OCI-LY1 (cell line): ENCODE results near the gene AP5S1.
"Not testable (repeated sequence)": the region's sequence is repeated elsewhere in the genome, so short reads cannot be mapped to it uniquely, and the experiment has no call there.

Experiments
- H2AFZ ChIP-seq: fragments of 200-600 bp; sonication (generic), shearing (Covaris generic); 2 replicates; pipeline ENCODE4 v1.6.0; 2014; ENCODE audit warnings: antibody characterized with exemption, mild to moderate bottlenecking, low read length
- H3F3A ChIP-seq: fragments of 200-600 bp; sonication (generic), shearing (Covaris generic); 2 replicates; pipeline ENCODE4 v1.6.0; 2014; ENCODE audit warnings: mild to moderate bottlenecking, antibody characterized with exemption, low read length, moderate library complexity; ENCODE audit not compliant: insufficient read depth
- H3K27ac ChIP-seq: fragments of 200-600 bp; sonication (generic); 2 replicates; pipeline ENCODE4 v1.5.1; 2014; ENCODE audit warnings: low read length, mixed run types, mild to moderate bottlenecking, low read depth; ENCODE audit not compliant: poor library complexity, severe bottlenecking
- H3K27me3 ChIP-seq: fragments of 200-600 bp; sonication (generic); 2 replicates; pipeline ENCODE4 v1.6.0; 2014; ENCODE audit warnings: antibody characterized with exemption, mild to moderate bottlenecking, low read length, moderate library complexity; ENCODE audit not compliant: insufficient read depth
- H3K36me3 ChIP-seq: fragments of 200-600 bp; sonication (generic); 2 replicates; pipeline ENCODE4 v1.6.1; 2014; ENCODE audit warnings: mild to moderate bottlenecking, antibody characterized with exemption, low read length, moderate library complexity, mixed read lengths; ENCODE audit not compliant: insufficient read depth
- H3K4me1 ChIP-seq: fragments of 200-600 bp; sonication (generic); 2 replicates; pipeline ENCODE4 v1.5.1; 2014; ENCODE audit warnings: mild to moderate bottlenecking, low read length, moderate library complexity; ENCODE audit not compliant: insufficient read depth, severe bottlenecking
- H3K4me2 ChIP-seq: fragments of 200-600 bp; sonication (generic), shearing (Covaris generic); 2 replicates; pipeline ENCODE4 v1.6.1; 2014; ENCODE audit warnings: low read length
- H3K4me3 ChIP-seq: fragments of 200-600 bp; sonication (generic); 2 replicates; pipeline ENCODE4 v1.5.1; 2014; ENCODE audit warnings: low read length, low read depth, mild to moderate bottlenecking, mixed read lengths; ENCODE audit not compliant: poor library complexity, severe bottlenecking
- H3K79me2 ChIP-seq: fragments of 200-600 bp; shearing (Covaris generic); 2 replicates; pipeline ENCODE4 v1.6.1; 2016; ENCODE audit warnings: mixed run types, low read length, mixed read lengths; ENCODE audit not compliant: insufficient read depth
- H3K9ac ChIP-seq: fragments of 200-600 bp; sonication (generic), shearing (Covaris generic); 2 replicates; pipeline ENCODE4 v1.6.1; 2014; ENCODE audit warnings: mild to moderate bottlenecking, low read length, mixed read lengths
- H3K9me2 ChIP-seq: fragments of 200-600 bp; sonication (generic), shearing (Covaris generic); 2 replicates; pipeline ENCODE4 v1.6.1; 2014; ENCODE audit warnings: low read depth, mild to moderate bottlenecking, low read length, mixed read lengths
- H3K9me3 ChIP-seq: fragments of 200-600 bp; shearing (Covaris generic); 2 replicates; pipeline ENCODE4 v1.6.1; 2014; ENCODE audit warnings: low read length, mixed read lengths
- H4K20me1 ChIP-seq: fragments of 200-600 bp; sonication (generic), shearing (Covaris generic); 2 replicates; pipeline ENCODE4 v1.6.0; 2016; ENCODE audit warnings: mild to moderate bottlenecking, low read length; ENCODE audit not compliant: insufficient read depth
- EZH2 ChIP-seq: fragments of 200-600 bp; sonication (generic), shearing (Covaris generic); IDR thresholded peaks from 2 replicates; pipeline ENCODE4 v1.8.0; 2017; ENCODE audit warnings: borderline replicate concordance, mixed run types, mild to moderate bottlenecking, antibody characterized with exemption, low read length, moderate library complexity, mixed read lengths
- TF ChIP-seq, protein P1 (sequence below): fragments of 200-600 bp; sonication (generic), shearing (Covaris generic); IDR thresholded peaks from 2 replicates; pipeline ENCODE4 v1.5.1; 2017; ENCODE audit warnings: mild to moderate bottlenecking, antibody characterized with exemption, low read length, moderate library complexity, mixed read lengths

AP5S1 gene

GRCh38 chr20:3842348-3842930 is 22.1 kb downstream of the AP5S1 start:
- no peaks in the 10 kb centered on the region for H3K79me2 ChIP-seq
- no peaks in the 10 kb centered on the region for H3K9me2 ChIP-seq
- no peaks in the 10 kb centered on the region for H3K36me3 ChIP-seq
- H3K9ac ChIP-seq = no peak overlapping the region
- H3K9me3 ChIP-seq = no peaks in the 10 kb centered on the region
- H2AFZ ChIP-seq = no peak overlapping the region
- no peaks in the 10 kb centered on the region for H3K27me3 ChIP-seq
- no peaks in the 10 kb centered on the region for H3F3A ChIP-seq
- peaks cover 14% of the 10 kb centered on the region for H3K4me1 ChIP-seq
- TF ChIP-seq, protein P1, sequence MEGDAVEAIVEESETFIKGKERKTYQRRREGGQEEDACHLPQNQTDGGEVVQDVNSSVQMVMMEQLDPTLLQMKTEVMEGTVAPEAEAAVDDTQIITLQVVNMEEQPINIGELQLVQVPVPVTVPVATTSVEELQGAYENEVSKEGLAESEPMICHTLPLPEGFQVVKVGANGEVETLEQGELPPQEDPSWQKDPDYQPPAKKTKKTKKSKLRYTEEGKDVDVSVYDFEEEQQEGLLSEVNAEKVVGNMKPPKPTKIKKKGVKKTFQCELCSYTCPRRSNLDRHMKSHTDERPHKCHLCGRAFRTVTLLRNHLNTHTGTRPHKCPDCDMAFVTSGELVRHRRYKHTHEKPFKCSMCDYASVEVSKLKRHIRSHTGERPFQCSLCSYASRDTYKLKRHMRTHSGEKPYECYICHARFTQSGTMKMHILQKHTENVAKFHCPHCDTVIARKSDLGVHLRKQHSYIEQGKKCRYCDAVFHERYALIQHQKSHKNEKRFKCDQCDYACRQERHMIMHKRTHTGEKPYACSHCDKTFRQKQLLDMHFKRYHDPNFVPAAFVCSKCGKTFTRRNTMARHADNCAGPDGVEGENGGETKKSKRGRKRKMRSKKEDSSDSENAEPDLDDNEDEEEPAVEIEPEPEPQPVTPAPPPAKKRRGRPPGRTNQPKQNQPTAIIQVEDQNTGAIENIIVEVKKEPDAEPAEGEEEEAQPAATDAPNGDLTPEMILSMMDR = no peak
- no peak for TF ChIP-seq EZH2
- no peaks in the 10 kb centered on the region for H4K20me1 ChIP-seq
- no peak overlapping the region for H3K27ac ChIP-seq
- H3K4me2 ChIP-seq = no peak overlapping the region
- no peak overlapping the region for H3K4me3 ChIP-seq

GRCh38 chr20:3843490-3843889 is 23.1 kb downstream of the AP5S1 start:
- Histone ChIP-seq H3K4me2 (no peak overlapping the region), H3K27me3 (no peaks in the 10 kb centered on the region), H4K20me1 (no peaks in the 10 kb centered on the region), H3K27ac (no peak overlapping the region), H2AFZ (no peak overlapping the region), H3K9ac (no peak overlapping the region), H3F3A (no peaks in the 10 kb centered on the region), H3K9me3 (no peaks in the 10 kb centered on the region), H3K4me1 (peaks cover 21% of the 10 kb centered on the region), H3K4me3 (no peak overlapping the region), H3K36me3 (no peaks in the 10 kb centered on the region), H3K79me2 (no peaks in the 10 kb centered on the region), H3K9me2 (no peaks in the 10 kb centered on the region)
- no peak for TF ChIP-seq EZH2
- TF ChIP-seq, protein P1 = no peak

- H3K27ac ChIP-seq, H3K9me3 ChIP-seq, H2AFZ ChIP-seq, H3K9me2 ChIP-seq, H3K79me2 ChIP-seq, H3K4me2 ChIP-seq, H3F3A ChIP-seq, H3K4me3 ChIP-seq, H4K20me1 ChIP-seq, H3K9ac ChIP-seq, H3K36me3 ChIP-seq, H3K27me3 ChIP-seq: not testable (repeated sequence)
- peaks cover 21% of the 10 kb centered on the region for H3K4me1 ChIP-seq
These were observed 23.8 kb downstream of the AP5S1 start for GRCh38 chr20:3843990-3844619.

- Histone ChIP-seq H3K27me3 (no peaks in the 10 kb centered on the region), H3K4me1 (peaks cover 21% of the 10 kb centered on the region), H3F3A (no peaks in the 10 kb centered on the region), H3K9ac (peak overlapping the region; percentile 80), H3K27ac (no peak overlapping the region), H3K4me3 (peak overlapping the region; percentile 87), H4K20me1 (no peaks in the 10 kb centered on the region), H3K4me2 (peak overlapping the region; percentile 93), H3K9me2 (no peaks in the 10 kb centered on the region), H3K9me3 (no peaks in the 10 kb centered on the region), H2AFZ (peak overlapping the region; percentile 73; the same call in 1 of the 2 replicates), H3K36me3 (no peaks in the 10 kb centered on the region), H3K79me2 (no peaks in the 10 kb centered on the region)
- TF ChIP-seq, protein P1 = no peak
- TF ChIP-seq EZH2 = no peak
These were observed 26.0 kb downstream of the AP5S1 start for GRCh38 chr20:3846378-3846739.
